ENCODE data around the gene SZT2.
"Not testable (repeated sequence)": the region's sequence is repeated elsewhere in the genome, so short reads cannot be mapped to it uniquely, and the experiment has no call there.

SZT2 gene

DNA sequence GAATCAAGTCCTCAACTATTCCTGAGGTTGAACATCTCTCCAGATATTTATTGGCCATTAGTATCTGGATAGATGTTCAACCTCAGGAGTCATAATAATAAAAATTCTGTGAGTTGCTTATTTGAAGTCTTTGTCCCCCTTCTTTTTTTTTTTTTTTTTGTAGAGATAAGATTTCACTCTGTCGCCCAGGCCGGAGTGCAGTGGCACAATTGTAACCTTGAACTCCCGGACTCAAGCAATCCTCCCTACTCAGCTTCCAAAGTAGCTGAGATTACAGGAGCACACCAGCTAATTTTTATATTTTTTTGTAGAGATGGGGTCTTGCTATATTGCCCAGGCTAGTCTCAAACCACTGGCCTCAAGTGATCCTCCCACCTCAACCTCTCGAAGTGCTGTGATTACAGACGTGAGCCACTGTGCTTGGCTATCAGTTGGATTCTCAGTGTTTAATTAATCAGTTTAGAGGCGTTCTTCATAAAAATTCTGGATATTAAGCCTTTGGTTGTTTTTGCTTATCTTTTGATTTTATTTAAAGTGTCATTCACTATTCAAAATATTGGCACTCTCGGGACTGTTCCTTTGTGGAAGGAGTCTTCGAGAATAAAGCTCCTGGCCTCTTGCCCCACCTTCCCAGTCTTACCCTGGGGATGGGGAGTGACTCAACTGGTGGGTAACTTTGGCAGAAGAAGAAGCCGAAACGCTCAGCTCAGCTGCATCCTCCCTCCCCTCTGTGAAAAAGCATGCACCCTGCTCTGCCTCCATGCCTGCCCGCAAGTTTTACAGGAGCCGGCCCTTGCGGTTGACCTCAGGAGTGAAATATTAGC is 75.2 kb downstream of the SZT2 start:
- DNase-seq (ENCODE audit: low read depth in 2 of 2): peak; percentile 18 to 41
- H3K4me3 ChIP-seq (replicated peaks in 1 of 2; ENCODE audit: low read depth in 2 of 2, low read length in 2 of 2): no peak overlapping the region
- TF ChIP-seq, protein P1, sequence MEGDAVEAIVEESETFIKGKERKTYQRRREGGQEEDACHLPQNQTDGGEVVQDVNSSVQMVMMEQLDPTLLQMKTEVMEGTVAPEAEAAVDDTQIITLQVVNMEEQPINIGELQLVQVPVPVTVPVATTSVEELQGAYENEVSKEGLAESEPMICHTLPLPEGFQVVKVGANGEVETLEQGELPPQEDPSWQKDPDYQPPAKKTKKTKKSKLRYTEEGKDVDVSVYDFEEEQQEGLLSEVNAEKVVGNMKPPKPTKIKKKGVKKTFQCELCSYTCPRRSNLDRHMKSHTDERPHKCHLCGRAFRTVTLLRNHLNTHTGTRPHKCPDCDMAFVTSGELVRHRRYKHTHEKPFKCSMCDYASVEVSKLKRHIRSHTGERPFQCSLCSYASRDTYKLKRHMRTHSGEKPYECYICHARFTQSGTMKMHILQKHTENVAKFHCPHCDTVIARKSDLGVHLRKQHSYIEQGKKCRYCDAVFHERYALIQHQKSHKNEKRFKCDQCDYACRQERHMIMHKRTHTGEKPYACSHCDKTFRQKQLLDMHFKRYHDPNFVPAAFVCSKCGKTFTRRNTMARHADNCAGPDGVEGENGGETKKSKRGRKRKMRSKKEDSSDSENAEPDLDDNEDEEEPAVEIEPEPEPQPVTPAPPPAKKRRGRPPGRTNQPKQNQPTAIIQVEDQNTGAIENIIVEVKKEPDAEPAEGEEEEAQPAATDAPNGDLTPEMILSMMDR (IDR thresholded peaks at IDR 0.05; ENCODE audit: low read depth, low read length): no peak

DNA sequence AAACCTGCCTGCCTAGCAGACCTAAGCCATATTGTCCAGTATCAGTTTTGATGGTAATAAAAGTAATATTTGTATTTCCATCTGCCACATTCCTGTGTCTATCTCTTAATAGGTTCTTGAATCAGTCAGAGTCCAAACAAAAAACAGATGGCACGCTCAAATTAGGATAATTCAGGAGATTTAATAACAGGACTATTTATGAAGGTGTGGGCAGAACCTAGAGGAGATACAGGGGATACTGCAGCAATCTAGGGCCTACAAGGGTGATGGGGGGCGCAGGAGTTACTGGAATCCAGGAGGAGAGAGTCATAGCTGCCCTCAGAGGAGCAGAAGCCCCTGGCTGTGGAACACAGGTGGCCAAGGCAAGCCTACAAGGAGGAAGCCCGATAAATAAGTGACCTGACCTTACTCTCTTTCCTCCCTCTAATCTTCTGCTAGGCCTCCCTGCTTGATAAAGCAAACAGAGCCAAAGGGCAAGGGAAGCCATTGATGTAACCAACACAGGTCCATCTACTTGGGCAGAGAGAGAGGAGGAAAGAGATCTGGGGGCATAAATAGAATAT is 75.9 kb downstream of the SZT2 start:
- TF ChIP-seq, protein P1 (IDR thresholded peaks at IDR 0.05; ENCODE audit: low read depth, low read length): no peak
- no peak for DNase-seq (ENCODE audit: low read depth in 2 of 2)
- no peak overlapping the region for H3K4me3 ChIP-seq (replicated peaks in 1 of 2; ENCODE audit: low read depth in 2 of 2, low read length in 2 of 2)

DNA sequence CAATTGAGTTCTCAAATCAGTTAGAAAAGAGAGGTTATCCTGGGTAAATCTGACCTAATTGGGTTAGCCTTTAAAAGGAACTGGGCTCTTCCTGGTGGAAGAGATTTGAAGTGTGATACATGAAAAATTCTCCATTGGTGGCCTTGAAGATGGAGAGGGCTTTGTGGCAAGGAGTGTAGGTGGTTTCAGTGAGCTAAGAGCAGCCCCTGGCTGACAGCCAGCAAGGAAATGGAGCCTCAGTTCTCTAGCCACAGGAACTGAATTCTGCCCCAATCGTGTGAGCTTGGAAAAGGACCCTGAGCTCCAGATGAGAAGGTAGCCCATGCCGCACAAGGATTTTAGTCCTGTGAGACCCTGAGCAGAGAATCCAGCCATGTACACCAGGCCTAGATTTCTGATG is 76.7 kb downstream of the SZT2 start:
- no peak overlapping the region for H3K4me3 ChIP-seq (replicated peaks in 1 of 2; ENCODE audit: low read depth in 2 of 2, low read length in 2 of 2)
- DNase-seq (ENCODE audit: low read depth in 2 of 2): peak in 1 of 2 donors; percentile 34
- TF ChIP-seq, protein P1 (IDR thresholded peaks at IDR 0.05; ENCODE audit: low read depth, low read length): no peak

DNA sequence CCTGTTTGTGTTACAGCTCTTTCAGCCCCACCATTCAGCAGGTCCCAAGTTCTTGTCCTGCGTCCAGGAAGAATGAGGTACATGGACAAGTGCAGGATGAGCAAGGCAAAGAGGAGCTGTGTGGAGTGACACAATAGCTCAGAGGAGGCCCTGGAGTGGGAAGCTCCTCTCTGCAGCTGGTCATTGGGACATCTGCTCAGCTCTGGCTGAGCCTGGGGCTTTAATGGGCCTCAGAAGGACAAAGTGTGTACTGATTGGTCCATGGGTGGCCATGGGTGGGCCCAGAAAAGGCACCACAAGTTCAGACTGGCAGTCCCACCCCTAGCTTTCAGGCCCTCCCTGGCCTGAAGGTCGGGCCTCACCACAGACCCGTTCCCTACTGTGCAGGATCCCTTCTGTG is 78.7 kb downstream of the SZT2 start:
- no peak for DNase-seq (ENCODE audit: low read depth in 2 of 2)
- H3K4me3 ChIP-seq (replicated peaks in 1 of 2; ENCODE audit: low read depth in 2 of 2, low read length in 2 of 2): no peak overlapping the region
- TF ChIP-seq, protein P1 (IDR thresholded peaks at IDR 0.05; ENCODE audit: low read depth, low read length): no peak

DNA sequence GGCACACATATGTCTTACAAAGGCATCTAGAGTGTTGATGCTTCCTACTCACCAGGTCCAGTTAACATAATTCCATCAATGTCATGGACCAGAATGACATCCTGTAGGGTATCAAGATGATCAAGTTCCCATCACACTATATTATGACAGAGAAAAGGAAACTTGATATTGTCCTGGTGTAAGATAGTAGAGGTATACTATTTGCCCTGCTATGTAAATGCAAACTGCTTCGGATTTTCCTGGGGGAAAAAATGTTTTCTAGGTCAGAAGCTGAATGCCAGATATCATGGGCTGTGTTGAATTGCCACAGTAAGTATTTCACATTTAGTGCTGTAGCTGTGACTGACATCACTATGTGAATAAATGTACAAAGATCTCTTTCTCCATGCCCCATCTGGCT is 80.2 kb downstream of the SZT2 start:
- no peak for DNase-seq (ENCODE audit: low read depth in 2 of 2)
- TF ChIP-seq, protein P1 (IDR thresholded peaks at IDR 0.05; ENCODE audit: low read depth, low read length): no peak
- H3K4me3 ChIP-seq (replicated peaks in 1 of 2; ENCODE audit: low read depth in 2 of 2, low read length in 2 of 2): no peak overlapping the region

DNA sequence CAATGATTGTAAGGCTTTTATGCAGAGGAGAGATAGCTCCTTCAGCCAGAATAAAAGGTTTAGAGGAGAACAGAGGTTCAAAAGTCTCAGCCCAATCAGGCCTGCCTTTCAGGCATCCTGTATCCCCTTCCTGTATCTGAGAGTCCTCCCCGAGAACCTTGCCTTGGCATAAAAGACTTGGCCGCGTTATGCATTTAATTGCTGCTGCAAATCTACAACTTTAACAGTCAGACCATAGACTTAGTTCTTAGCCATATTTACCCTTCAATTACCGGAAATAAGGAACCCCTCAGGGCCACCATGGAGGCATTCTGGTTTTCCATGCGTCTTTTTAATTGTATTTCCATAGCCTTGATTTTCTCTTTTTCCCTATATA is 82.4 kb downstream of the SZT2 start:
- TF ChIP-seq, protein P1 (IDR thresholded peaks at IDR 0.05; ENCODE audit: low read depth, low read length): no peak
- no peak for DNase-seq (ENCODE audit: low read depth in 2 of 2)
- H3K4me3 ChIP-seq (replicated peaks in 1 of 2; ENCODE audit: low read depth in 2 of 2, low read length in 2 of 2): no peak overlapping the region

DNA sequence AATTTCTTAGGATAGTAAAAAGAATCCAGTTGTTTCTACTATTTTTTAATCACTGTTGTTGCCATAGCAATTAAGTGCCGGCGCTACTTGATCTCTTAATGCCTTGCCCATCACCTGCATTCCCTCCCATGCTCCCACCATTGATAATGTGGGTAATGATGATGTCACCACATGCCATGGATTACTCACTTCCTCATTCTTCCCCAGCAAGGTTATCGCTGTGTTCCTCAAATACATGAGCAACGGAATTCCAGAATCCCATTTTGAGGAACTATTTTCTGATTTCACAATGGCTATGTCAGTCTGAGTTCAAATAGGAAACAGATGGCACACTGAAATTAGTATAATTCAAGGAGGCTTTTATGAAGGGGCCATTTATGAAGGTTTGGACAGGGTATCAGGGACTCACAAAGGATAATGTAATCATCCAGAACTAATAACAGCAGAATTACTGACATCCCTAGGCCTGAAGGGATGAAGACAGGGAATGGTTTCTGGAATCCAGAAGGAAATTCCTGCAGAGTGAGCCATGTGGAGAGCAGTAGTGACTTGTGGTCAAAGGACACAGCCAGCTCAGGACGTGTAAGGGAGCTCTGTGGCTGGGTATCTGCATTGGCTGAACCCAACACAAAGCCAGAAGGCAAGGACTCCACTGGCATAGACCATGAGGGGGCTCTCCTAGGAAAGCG is 82.9 kb downstream of the SZT2 start:
- peak; percentile 78 to 92 for DNase-seq (ENCODE audit: low read depth in 2 of 2)
- not testable (repeated sequence) for H3K4me3 ChIP-seq (replicated peaks in 1 of 2; ENCODE audit: low read depth in 2 of 2, low read length in 2 of 2)
